Tibial nerve (tissue), 4 donors: ENCODE data around the gene NMT2. TPM values are rescaled to one million over a fixed set of nuclear protein-coding genes. Genes with fewer than 3 reads are reported as not detected.

Experiments
- DNase-seq, 2 donors: peaks; one replicate each; pipeline ENCODE4 v3.0.0-alpha.2; 2019; ENCODE audit warnings: low spot score in 2 of 2
- H3K27ac ChIP-seq, 4 donors: fragments of 200-600 bp; sonication (generic) in 3 of 4; one replicate each; pipeline ENCODE4 v1.5.1; 2017 to 2019; ENCODE audit warnings: mild to moderate bottlenecking in 1 of 4
- H3K27me3 ChIP-seq, 2 donors: fragments of 200-600 bp; sonication (generic) in 1 of 2; one replicate each; pipeline versions ENCODE4 v1.5.1 to v1.6.0; 2017 to 2019
- H3K36me3 ChIP-seq, 3 donors: fragments of 200-600 bp; sonication (generic); one replicate each; pipeline ENCODE4 v1.5.1; 2018 to 2019
- H3K4me1 ChIP-seq, 4 donors: fragments of 200-600 bp; sonication (generic) in 3 of 4; one replicate each; pipeline ENCODE4 v1.5.1; 2017 to 2019
- H3K4me3 ChIP-seq, 4 donors: fragments of 200-600 bp; sonication (generic) in 3 of 4; one replicate each; pipeline ENCODE4 v1.5.1; 2017 to 2019; ENCODE audit warnings: mild to moderate bottlenecking in 1 of 4, moderate library complexity in 1 of 4
- H3K9me3 ChIP-seq, 4 donors: fragments of 200-600 bp; sonication (generic) in 3 of 4; one replicate each; pipeline ENCODE4 v1.5.1; 2017 to 2019
- EP300 ChIP-seq, 2 donors: sonication (generic); formaldehyde crosslinking; IDR thresholded peaks; one replicate each; pipeline ENCODE4 v1.6.1; 2017; ENCODE audit warnings: antibody characterized with exemption in 2 of 2, mild to moderate bottlenecking in 1 of 2
- POLR2A ChIP-seq, 2 donors: fragments of 450-650 bp; IDR thresholded peaks; one replicate each; pipeline ENCODE4 v1.6.1; 2017; ENCODE audit warnings: antibody characterized with exemption in 2 of 2, mild to moderate bottlenecking in 2 of 2, moderate library complexity in 2 of 2
- WGBS, 2 donors: methylation state at CpG; one replicate each; pipeline ENCODE4 v1.1.5; 2018; 5-methylcytosine and 5-hydroxymethylcytosine counted together
- total RNA-seq, 4 donors: library from RNA; depleted of rRNA; stranded (reverse); fragments of >200 nt; gene quantifications; one replicate each; pipeline ENCODE4 v1.1.0, GENCODE V29; 2016
- TF ChIP-seq, protein P1 (sequence below), 5 experiments: fragments of 200-600 bp in 3 of 5; fragments of 450-650 bp in 2 of 5; sonication (generic) in 3 of 5; IDR thresholded peaks; one replicate each; pipeline ENCODE4 v1.5.1; 2016 to 2019; ENCODE audit warnings: antibody characterized with exemption in 5 of 5, mild to moderate bottlenecking in 3 of 5, moderate library complexity in 2 of 5

The NMT2 gene
- total RNA-seq, 4 donors from 2014 or later, result 18.2 to 29.7 (median 24.0) TPM

GRCh38 chr10:15124908-15125307 lies 43.6 kb downstream of the NMT2 start:
- H3K4me3 ChIP-seq, result no peak overlapping the region
- H3K27ac ChIP-seq, result no peak overlapping the region
- H3K4me1 ChIP-seq, result no peaks in the 10 kb centered on the region
- H3K9me3 ChIP-seq, result no peaks in the 10 kb centered on the region
- H3K27me3 ChIP-seq, result no peaks in the 10 kb centered on the region
- no peak for DNase-seq
- TF ChIP-seq, protein P1, sequence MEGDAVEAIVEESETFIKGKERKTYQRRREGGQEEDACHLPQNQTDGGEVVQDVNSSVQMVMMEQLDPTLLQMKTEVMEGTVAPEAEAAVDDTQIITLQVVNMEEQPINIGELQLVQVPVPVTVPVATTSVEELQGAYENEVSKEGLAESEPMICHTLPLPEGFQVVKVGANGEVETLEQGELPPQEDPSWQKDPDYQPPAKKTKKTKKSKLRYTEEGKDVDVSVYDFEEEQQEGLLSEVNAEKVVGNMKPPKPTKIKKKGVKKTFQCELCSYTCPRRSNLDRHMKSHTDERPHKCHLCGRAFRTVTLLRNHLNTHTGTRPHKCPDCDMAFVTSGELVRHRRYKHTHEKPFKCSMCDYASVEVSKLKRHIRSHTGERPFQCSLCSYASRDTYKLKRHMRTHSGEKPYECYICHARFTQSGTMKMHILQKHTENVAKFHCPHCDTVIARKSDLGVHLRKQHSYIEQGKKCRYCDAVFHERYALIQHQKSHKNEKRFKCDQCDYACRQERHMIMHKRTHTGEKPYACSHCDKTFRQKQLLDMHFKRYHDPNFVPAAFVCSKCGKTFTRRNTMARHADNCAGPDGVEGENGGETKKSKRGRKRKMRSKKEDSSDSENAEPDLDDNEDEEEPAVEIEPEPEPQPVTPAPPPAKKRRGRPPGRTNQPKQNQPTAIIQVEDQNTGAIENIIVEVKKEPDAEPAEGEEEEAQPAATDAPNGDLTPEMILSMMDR (IDR thresholded peaks at IDR 0.05), result no peak
- no peak for TF ChIP-seq EP300 (IDR thresholded peaks at IDR 0.05)
- peaks cover 0 to 70% (median 5%) of the 10 kb centered on the region in 3 donors for H3K36me3 ChIP-seq
- 92% methylated on average over 3 of the region's 3 CpGs for WGBS, 2 donors

- no peaks in the 10 kb centered on the region for H3K4me1 ChIP-seq
- peaks cover 0 to 70% (median under 1%) of the 10 kb centered on the region in 3 donors for H3K36me3 ChIP-seq
- H3K27me3 ChIP-seq, result no peaks in the 10 kb centered on the region
- no peak for DNase-seq
- 96 to 97% methylated on average over 9 of the region's 9 CpGs for WGBS, 2 donors
- H3K4me3 ChIP-seq, result no peak overlapping the region
- TF ChIP-seq EP300 (IDR thresholded peaks at IDR 0.05) (no peak), POLR2A (IDR thresholded peaks at IDR 0.05) (no peak)
- TF ChIP-seq, protein P1 (IDR thresholded peaks at IDR 0.05), result no peak
- H3K27ac ChIP-seq, result no peak overlapping the region
- no peaks in the 10 kb centered on the region for H3K9me3 ChIP-seq
Observed at GRCh38 chr10:15124190-15124589, 44.3 kb downstream of the NMT2 start.

DNA sequence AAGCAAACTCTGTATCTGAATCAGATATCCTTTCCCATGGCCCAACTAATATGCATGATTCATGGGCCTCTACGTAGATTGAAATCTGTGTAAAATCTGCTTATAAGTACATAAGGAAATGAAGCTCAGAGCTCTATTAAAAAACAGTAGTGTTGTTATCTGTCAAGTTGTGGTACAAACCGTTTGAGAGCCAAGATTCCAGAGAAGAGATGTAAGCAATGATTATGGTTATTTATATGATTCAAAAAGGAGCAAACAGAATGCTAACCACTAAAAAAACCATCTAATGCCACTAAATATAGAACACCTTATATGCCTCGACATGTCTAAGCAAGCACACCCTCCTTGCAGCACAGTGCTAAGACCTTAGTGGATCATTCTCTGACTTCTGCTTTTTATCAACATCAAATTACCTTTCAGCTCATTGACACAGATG lies 44.7 kb downstream of the NMT2 start:
- Histone ChIP-seq H3K27ac (no peak overlapping the region), H3K27me3 (no peaks in the 10 kb centered on the region), H3K9me3 (no peaks in the 10 kb centered on the region), H3K4me1 (no peaks in the 10 kb centered on the region), H3K4me3 (no peak overlapping the region), H3K36me3 (peaks cover 0 to 72% (median 0%) of the 10 kb centered on the region in 3 donors)
- 67 to 73% methylated on average over 3 of the region's 3 CpGs for WGBS, 2 donors
- TF ChIP-seq, protein P1 (IDR thresholded peaks at IDR 0.05), result no peak
- no peak for TF ChIP-seq POLR2A (IDR thresholded peaks at IDR 0.05)
- TF ChIP-seq EP300 (IDR thresholded peaks at IDR 0.05), result no peak
- no peak for DNase-seq

DNA sequence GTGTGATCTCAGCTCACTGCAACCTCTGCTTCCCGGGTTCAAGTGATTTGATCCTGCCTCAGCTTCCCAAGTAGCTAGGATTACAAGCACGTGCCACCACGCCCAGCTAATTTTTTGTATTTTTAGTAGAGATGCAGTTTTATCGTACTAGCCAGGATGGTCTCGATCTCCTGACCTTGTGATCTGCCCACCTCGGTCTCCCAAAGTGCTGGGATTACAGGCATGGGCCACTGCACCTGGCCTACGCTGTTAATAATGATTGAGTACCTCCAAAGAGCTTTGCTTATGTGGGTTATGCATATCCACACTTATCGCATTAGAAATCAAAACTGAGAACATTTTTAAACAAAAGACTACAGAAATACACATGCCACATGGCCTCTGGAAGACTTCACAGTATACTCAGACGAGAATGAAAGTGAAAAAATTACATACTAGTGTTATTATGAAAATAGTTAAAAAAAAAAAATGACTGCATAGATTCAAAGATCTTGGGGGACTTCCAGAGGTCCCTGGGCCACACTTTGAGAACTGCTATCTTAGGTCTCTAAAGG lies 45.9 kb downstream of the NMT2 start:
- Histone ChIP-seq H3K9me3 (no peaks in the 10 kb centered on the region), H3K36me3 (peaks cover 0 to 72% (median 0%) of the 10 kb centered on the region in 3 donors), H3K27me3 (no peaks in the 10 kb centered on the region), H3K4me3 (no peak overlapping the region), H3K4me1 (no peaks in the 10 kb centered on the region), H3K27ac (no peak overlapping the region)
- TF ChIP-seq POLR2A (IDR thresholded peaks at IDR 0.05) (no peak), EP300 (IDR thresholded peaks at IDR 0.05) (no peak)
- TF ChIP-seq, protein P1 (IDR thresholded peaks at IDR 0.05), result no peak
- WGBS, 2 donors, result 73 to 80% methylated on average over 9 of the region's 9 CpGs
- DNase-seq, result no peak

DNA sequence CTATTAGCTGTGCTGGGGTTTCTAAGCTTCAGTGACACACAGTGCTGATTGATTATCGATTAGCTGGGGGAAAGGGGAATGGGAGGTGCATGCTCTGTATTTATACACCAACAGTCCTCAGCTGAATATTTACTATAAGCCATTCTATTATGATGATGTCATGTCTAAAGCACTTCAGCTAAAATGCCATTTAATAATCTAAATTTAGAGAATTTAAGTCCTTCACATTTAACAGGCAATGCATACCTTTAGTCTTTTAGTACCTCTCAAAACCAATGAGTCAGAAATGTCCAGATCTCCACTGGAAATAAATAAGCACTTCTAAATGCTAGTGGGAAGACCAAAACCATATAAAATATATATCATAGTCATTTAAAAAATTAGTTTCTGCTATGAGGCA lies 46.8 kb downstream of the NMT2 start:
- 71 to 93% methylated on average over 1 of the region's 1 CpG for WGBS, 2 donors
- H3K36me3 ChIP-seq, result peaks cover 0 to 73% (median 0%) of the 10 kb centered on the region in 3 donors

More for the DNA sequence above, 46.8 kb downstream of the NMT2 start:
- Histone ChIP-seq H3K27ac (no peak overlapping the region), H3K4me3 (no peak overlapping the region), H3K9me3 (peaks cover 0 to under 1% (median 0%) of the 10 kb centered on the region in 4 donors), H3K4me1 (no peaks in the 10 kb centered on the region), H3K27me3 (no peaks in the 10 kb centered on the region)
- no peak for DNase-seq
- TF ChIP-seq, protein P1 (IDR thresholded peaks at IDR 0.05), result no peak
- TF ChIP-seq POLR2A (IDR thresholded peaks at IDR 0.05), result no peak
- TF ChIP-seq EP300 (IDR thresholded peaks at IDR 0.05), result no peak
